Lung (tissue), 12 donors: Measurements from ENCODE around the gene CTDSPL. TPM values are rescaled to one million over a fixed set of nuclear protein-coding genes. Genes with fewer than 3 reads are reported as not detected.

ENCODE experiments used
- ATAC-seq: fragments of 200-7000 bp; cut with Tn5 transposase; one replicate; pipeline ENCODE4 v1.9.1; 2020; ENCODE audit warnings: moderate number of reproducible peaks; ENCODE audit not compliant: insufficient read depth, low FRiP score
- DNase-seq, 3 donors: peaks; one replicate each; pipeline ENCODE4 v3.0.0-alpha.2; 2013 to 2017
- H3K27ac ChIP-seq, 2 donors: one replicate each; pipeline ENCODE4 v1.5.1; 2013; ENCODE audit warnings: mild to moderate bottlenecking in 2 of 2, moderate library complexity in 2 of 2, control low read depth in 1 of 2, inconsistent platforms in 1 of 2, low read depth in 1 of 2, low read length in 1 of 2
- H3K27me3 ChIP-seq, 3 donors: one replicate each; pipeline ENCODE4 v1.5.1; 2013; ENCODE audit warnings: low read length in 2 of 3; ENCODE audit not compliant: control insufficient read depth in 3 of 3, insufficient read depth in 3 of 3
- H3K36me3 ChIP-seq, 4 donors: one replicate each; pipeline ENCODE4 v1.5.1; 2013; ENCODE audit warnings: low read length in 4 of 4, mild to moderate bottlenecking in 1 of 4, moderate library complexity in 1 of 4; ENCODE audit not compliant: control insufficient read depth in 4 of 4, insufficient read depth in 4 of 4
- H3K4me1 ChIP-seq, 5 donors: one replicate each; pipeline ENCODE4 v1.5.1; 2013; ENCODE audit warnings: low read length in 5 of 5, mild to moderate bottlenecking in 2 of 5, moderate library complexity in 1 of 5; ENCODE audit not compliant: control insufficient read depth in 5 of 5, insufficient read depth in 5 of 5
- H3K4me3 ChIP-seq: one replicate; pipeline ENCODE4 v1.5.1; 2013; ENCODE audit warnings: mild to moderate bottlenecking, control low read depth, moderate library complexity
- H3K9ac ChIP-seq, 2 donors: one replicate each; pipeline ENCODE4 v1.5.1; 2013; ENCODE audit warnings: low read length in 2 of 2, control low read depth in 1 of 2; ENCODE audit not compliant: insufficient read depth in 1 of 2
- H3K9me3 ChIP-seq, 4 donors: one replicate each; pipeline ENCODE4 v1.5.1; 2013; ENCODE audit warnings: low read length in 3 of 4, mild to moderate bottlenecking in 1 of 4, moderate library complexity in 1 of 4; ENCODE audit not compliant: control insufficient read depth in 4 of 4, insufficient read depth in 3 of 4
- WGBS, 2 donors: extraction: QIAGEN DNeasy Blood & Tissue Kit; methylation state at CpG; one replicate each; pipeline ENCODE4 v1.1.7; 2013; 5-methylcytosine and 5-hydroxymethylcytosine counted together
- polyA plus RNA-seq, 2 donors: library from polyadenylated mRNA; stranded (reverse); fragments of 200-250 nt; gene quantifications; one replicate each; pipeline ENCODE4 v1.2.1, GENCODE V29; 2013
- total RNA-seq, 2 donors: library from RNA; depleted of rRNA in 1 of 2; stranded (reverse); fragments of >200 nt in 1 of 2; gene quantifications; one replicate each; pipeline ENCODE4 v1.2.1, GENCODE V29; 2014 to 2021
- TF ChIP-seq, protein P1 (sequence below): IDR thresholded peaks from 2 replicates; pipeline ENCODE4 v1.5.1; 2012; ENCODE audit warnings: mild to moderate bottlenecking; ENCODE audit errors: control extremely low read depth, extremely low read depth
- donor health status: control.
- donor health status: control.
- donor health status: Bipolar disorder and iron deficiency.
- donor health status: healthy.
- donor health status: DM: yes; HTN: yes; CAD: no.

CTDSPL gene
- total and polyA plus RNA-seq, 4 donors = 12.5 to 79.1 (median 33.5) TPM

DNA sequence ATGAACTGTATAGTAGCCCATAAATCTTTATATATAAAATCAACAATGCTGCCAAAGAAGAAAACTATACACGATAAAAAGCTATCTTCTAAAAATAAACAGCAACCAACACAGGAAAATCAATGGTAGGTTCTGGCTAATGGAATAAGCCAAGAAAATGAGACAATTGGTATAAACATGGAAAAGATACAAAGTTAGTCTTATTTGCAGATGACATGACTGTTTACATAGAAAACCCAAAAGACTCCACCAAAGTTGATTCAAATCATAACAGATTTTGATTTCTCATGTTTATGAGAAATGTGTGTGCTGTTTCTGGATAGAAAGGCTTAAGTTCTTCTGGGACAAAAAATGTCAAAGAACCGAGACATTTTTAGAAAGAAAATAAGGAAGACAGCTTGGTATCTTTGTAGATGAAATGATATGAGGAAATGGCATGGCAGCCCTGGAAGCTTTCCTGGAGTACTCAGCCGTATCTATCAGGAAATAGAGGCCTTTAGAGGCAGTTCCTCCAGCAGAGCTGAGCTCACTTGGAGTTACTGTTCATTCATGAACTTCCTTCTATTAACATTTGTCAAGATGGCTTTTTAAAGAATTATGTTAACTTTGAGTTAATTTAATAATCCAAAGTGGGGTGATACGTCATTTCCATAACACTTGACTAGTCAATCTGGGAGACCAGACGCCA is 92.2 kb downstream of the CTDSPL start:
- Histone ChIP-seq H3K27ac (peak overlapping the region in 1 of 2 donors; percentile 34), H3K9ac (no peak overlapping the region), H3K4me3 (no peak overlapping the region), H3K36me3 (peaks cover 0 to 19% (median 10%) of the 10 kb centered on the region in 4 donors), H3K27me3 (no peaks in the 10 kb centered on the region), H3K4me1 (peaks cover 0 to 47% (median 24%) of the 10 kb centered on the region in 5 donors), H3K9me3 (no peaks in the 10 kb centered on the region)
- peak in 2 of 3 donors; percentile 52 to 61 for DNase-seq
- TF ChIP-seq, protein P1, sequence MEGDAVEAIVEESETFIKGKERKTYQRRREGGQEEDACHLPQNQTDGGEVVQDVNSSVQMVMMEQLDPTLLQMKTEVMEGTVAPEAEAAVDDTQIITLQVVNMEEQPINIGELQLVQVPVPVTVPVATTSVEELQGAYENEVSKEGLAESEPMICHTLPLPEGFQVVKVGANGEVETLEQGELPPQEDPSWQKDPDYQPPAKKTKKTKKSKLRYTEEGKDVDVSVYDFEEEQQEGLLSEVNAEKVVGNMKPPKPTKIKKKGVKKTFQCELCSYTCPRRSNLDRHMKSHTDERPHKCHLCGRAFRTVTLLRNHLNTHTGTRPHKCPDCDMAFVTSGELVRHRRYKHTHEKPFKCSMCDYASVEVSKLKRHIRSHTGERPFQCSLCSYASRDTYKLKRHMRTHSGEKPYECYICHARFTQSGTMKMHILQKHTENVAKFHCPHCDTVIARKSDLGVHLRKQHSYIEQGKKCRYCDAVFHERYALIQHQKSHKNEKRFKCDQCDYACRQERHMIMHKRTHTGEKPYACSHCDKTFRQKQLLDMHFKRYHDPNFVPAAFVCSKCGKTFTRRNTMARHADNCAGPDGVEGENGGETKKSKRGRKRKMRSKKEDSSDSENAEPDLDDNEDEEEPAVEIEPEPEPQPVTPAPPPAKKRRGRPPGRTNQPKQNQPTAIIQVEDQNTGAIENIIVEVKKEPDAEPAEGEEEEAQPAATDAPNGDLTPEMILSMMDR = no peak
- ATAC-seq = no peak
- WGBS, 2 donors = 50 to 54% methylated on average over 5 of the region's 5 CpGs

DNA sequence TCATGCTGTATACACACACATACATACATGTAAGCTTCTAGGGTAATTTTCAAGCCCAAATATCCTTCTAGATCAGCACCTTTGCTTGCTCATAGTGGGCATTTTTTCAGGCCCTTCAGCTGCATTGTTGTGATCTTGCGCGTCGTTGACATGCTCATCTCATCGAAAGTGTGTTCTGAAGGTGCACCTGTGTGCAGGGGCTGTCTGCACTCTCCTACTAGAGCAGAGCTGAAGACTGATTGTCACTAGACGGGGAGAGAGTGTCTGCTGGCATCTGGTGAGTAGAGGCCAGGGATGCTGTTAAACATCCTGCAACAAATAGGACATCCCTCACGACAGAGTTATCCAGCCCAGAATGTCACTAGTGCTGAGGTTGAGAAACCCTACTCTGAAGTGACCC is 93.2 kb downstream of the CTDSPL start:
- 95 to 97% methylated on average over 6 of the region's 6 CpGs for WGBS, 2 donors
- Histone ChIP-seq H3K27ac (no peak overlapping the region), H3K9ac (no peak overlapping the region), H3K27me3 (no peaks in the 10 kb centered on the region), H3K9me3 (no peaks in the 10 kb centered on the region), H3K4me1 (peaks cover 0 to 40% (median 23%) of the 10 kb centered on the region in 5 donors), H3K4me3 (no peak overlapping the region), H3K36me3 (peaks cover 0 to 23% (median 10%) of the 10 kb centered on the region in 4 donors)
- ATAC-seq (no peak), DNase-seq (no peak)
- TF ChIP-seq, protein P1 = no peak

DNA sequence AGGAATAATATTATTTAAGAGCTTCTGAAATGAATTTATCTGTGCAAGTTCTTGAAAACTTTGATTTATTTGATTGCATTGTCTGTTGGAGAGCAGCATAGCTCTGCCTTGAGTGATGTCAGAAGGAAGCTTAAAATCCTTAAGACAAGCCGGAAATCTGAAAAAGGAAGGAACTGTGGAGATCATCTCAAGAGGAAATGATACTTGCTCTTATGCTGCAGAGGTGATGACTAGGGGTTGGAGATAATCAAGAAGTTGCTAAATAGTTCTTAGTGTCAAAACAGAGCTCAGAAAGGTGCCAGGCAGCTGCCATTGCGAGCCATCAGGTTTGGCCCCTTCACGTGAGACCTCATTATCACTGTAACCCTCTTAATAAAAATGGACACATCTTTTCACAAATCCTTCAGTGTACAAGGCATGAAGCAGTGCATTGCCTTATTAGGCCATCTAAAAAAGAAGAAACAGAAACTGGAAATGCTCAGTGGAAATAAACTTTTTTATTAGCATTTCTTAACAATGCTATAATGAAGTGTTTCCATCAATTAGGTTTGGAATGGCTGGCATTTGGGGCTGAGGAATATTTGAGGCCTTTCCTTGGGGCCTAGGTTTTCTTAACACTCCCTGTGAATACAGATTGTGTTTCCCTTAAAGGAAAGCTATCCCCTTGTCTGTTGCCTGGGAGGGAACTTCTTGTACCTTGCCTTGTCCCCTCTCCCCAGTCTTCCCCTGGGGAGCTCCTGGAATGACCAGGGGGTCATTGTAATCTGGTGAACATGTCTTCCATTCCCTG is 94.4 kb downstream of the CTDSPL start:
- WGBS, 2 donors = 12 to 52% methylated on average over 3 of the region's 3 CpGs
- peak overlapping the region in 1 of 2 donors; percentile 1 for H3K9ac ChIP-seq
- peak; percentile 27 for ATAC-seq

More for the DNA sequence above, 94.4 kb downstream of the CTDSPL start:
- peaks cover 0 to 24% (median 10%) of the 10 kb centered on the region in 4 donors for H3K36me3 ChIP-seq
- TF ChIP-seq, protein P1 = no peak
- H3K27me3 ChIP-seq = no peaks in the 10 kb centered on the region
- peak overlapping the region in 1 of 2 donors; percentile 83 for H3K27ac ChIP-seq
- H3K4me1 ChIP-seq = peaks cover 0 to 40% (median 20%) of the 10 kb centered on the region in 5 donors
- DNase-seq = peak in 2 of 3 donors; percentile 67 to 73
- no peak overlapping the region for H3K4me3 ChIP-seq
- H3K9me3 ChIP-seq = no peaks in the 10 kb centered on the region
